Smooth muscle cell (in vitro differentiated cells): ENCODE results near the gene MYRIP. TPM values are rescaled to one million over a fixed set of nuclear protein-coding genes. Genes with fewer than 3 reads are reported as not detected.
A peak's percentile ranks its signal among the peaks of the same experiment; 100 is the strongest.

Experiments
- DNase-seq: peaks from one replicate; lab custom pipeline; 2025; ENCODE audit not compliant: unreplicated experiment; lab: John Stamatoyannopoulos, UW
- H2AFZ ChIP-seq: fragments of 200-600 bp; sonication (generic); 2 replicates; pipeline ENCODE4 v1.6.0; 2016; ENCODE audit warnings: antibody characterized with exemption, low read depth, mild to moderate bottlenecking
- H3F3A ChIP-seq: fragments of 200-600 bp; sonication (generic); 2 replicates; pipeline ENCODE4 v1.6.0; 2017; ENCODE audit warnings: antibody characterized with exemption, low read depth
- H3K27ac ChIP-seq: fragments of 200-600 bp; sonication (generic); 2 replicates; pipeline ENCODE4 v1.5.1; 2016; ENCODE audit warnings: low read depth, mild to moderate bottlenecking
- H3K27me3 ChIP-seq: fragments of 200-600 bp; sonication (generic); 2 replicates; pipeline ENCODE4 v1.6.1; 2016; ENCODE audit warnings: low read depth, mild to moderate bottlenecking
- H3K36me3 ChIP-seq: fragments of 200-600 bp; sonication (generic); 2 replicates; pipeline ENCODE4 v1.5.1; 2016; ENCODE audit warnings: low read depth
- H3K4me1 ChIP-seq: fragments of 200-600 bp; sonication (generic); 2 replicates; pipeline ENCODE4 v1.5.1; 2016; ENCODE audit warnings: low read depth
- H3K4me2 ChIP-seq: fragments of 200-600 bp; sonication (generic); 2 replicates; pipeline ENCODE4 v1.6.0; 2016; ENCODE audit warnings: mild to moderate bottlenecking
- H3K4me3 ChIP-seq: fragments of 200-600 bp; sonication (generic); 2 replicates; pipeline ENCODE4 v1.5.1; 2016; ENCODE audit warnings: mild to moderate bottlenecking
- H3K79me2 ChIP-seq: fragments of 200-600 bp; sonication (generic); 2 replicates; pipeline ENCODE4 v1.6.0; 2016; ENCODE audit warnings: low read depth, mild to moderate bottlenecking
- H3K9ac ChIP-seq: fragments of 200-600 bp; sonication (generic); 2 replicates; pipeline ENCODE4 v1.6.0; 2016; ENCODE audit warnings: low read depth
- H3K9me3 ChIP-seq: fragments of 200-600 bp; sonication (generic); replicated peaks from 2 replicates; pipeline ENCODE4 v1.5.1; 2016; ENCODE audit warnings: low read depth
- H4K20me1 ChIP-seq: fragments of 200-600 bp; sonication (generic); 2 replicates; pipeline ENCODE4 v1.6.0; 2016; ENCODE audit warnings: low read depth
- CTCF ChIP-seq: fragments of 200-600 bp; sonication (generic); IDR thresholded peaks from 2 replicates; pipeline ENCODE4 v1.5.1; 2017; ENCODE audit warnings: borderline replicate concordance, mild to moderate bottlenecking, antibody characterized with exemption; ENCODE audit not compliant: insufficient read depth, poor library complexity, severe bottlenecking
- WGBS: methylation state at CpG from one replicate; pipeline ENCODE4 v1.1.7; 2016; ENCODE audit warnings: low lambda C conversion rate; 5-methylcytosine and 5-hydroxymethylcytosine counted together
- polyA plus RNA-seq: library from polyadenylated mRNA; unstranded; fragments of >200 nt; fragmentation: Nextera tagmentation; extraction: Ambion mirVana; gene quantifications from 2 replicates; pipeline ENCODE4 v1.2.1, GENCODE V29; 2016
- total RNA-seq: library from RNA; depleted of rRNA; stranded (reverse); fragments of >200 nt; gene quantifications from 2 replicates; pipeline ENCODE4 v1.2.3, GENCODE V29; 2014

The MYRIP gene
- total and polyA plus RNA-seq, 2 experiments from 2014 or later, result not detected

GRCh38 chr3:39809995-39810595 is 686 bp downstream of the MYRIP start:
- Histone ChIP-seq H3K9me3 (no peaks in the 10 kb centered on the region), H3F3A (no peaks in the 10 kb centered on the region), H3K4me3 (peak overlapping the region; percentile 47), H3K9ac (no peak overlapping the region), H3K36me3 (no peaks in the 10 kb centered on the region), H3K79me2 (no peaks in the 10 kb centered on the region), H2AFZ (no peak overlapping the region), H3K27me3 (peaks cover 98% of the 10 kb centered on the region), H3K27ac (no peak overlapping the region), H4K20me1 (no peaks in the 10 kb centered on the region), H3K4me2 (peak overlapping the region; percentile 88), H3K4me1 (peaks cover 9% of the 10 kb centered on the region)
- WGBS, result 3% methylated on average over 48 of the region's 48 CpGs
- no peak for DNase-seq
- TF ChIP-seq CTCF, result no peak

DNA sequence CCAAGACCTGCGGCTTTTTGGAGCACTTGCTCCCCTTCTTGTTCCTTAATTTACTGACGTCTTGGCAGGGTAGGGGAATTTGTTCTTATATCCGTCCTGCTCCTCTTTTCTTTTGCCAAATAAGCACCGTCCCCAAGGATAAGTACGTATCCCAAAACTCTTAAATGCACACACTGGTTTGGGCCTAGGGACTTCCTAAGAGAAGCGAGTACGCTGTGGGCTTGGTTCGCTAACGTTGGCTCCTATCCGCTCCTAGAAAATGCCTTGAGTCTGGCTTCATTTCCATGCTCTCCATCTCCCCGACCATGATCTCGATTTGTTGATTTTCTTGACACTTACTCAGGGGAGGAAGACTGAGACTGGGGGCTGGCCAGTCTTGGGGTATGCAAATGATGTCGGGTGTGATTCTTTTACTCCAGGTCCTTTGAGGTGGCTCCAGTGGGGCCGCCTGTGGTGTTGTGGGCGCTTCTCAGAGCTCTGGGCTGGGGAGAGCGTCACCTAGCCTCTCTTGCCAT is 1.3 kb downstream of the MYRIP start:
- Histone ChIP-seq H3K79me2 (no peaks in the 10 kb centered on the region), H3K4me1 (peaks cover 9% of the 10 kb centered on the region), H3K36me3 (no peaks in the 10 kb centered on the region), H4K20me1 (no peaks in the 10 kb centered on the region), H3K4me2 (no peak overlapping the region), H3K9me3 (no peaks in the 10 kb centered on the region), H3K27me3 (peaks cover 95% of the 10 kb centered on the region), H3K4me3 (no peak overlapping the region), H3K27ac (no peak overlapping the region), H3K9ac (no peak overlapping the region), H3F3A (no peaks in the 10 kb centered on the region), H2AFZ (no peak overlapping the region)
- no peak for DNase-seq
- WGBS, result 11% methylated on average over 16 of the region's 16 CpGs
- TF ChIP-seq CTCF, result no peak

- Histone ChIP-seq H2AFZ (no peak overlapping the region), H3K9ac (no peak overlapping the region), H4K20me1 (no peaks in the 10 kb centered on the region), H3K27me3 (peaks cover 86% of the 10 kb centered on the region), H3K27ac (no peak overlapping the region), H3K4me2 (no peak overlapping the region), H3K9me3 (no peaks in the 10 kb centered on the region), H3K36me3 (no peaks in the 10 kb centered on the region), H3F3A (no peaks in the 10 kb centered on the region), H3K79me2 (no peaks in the 10 kb centered on the region), H3K4me3 (no peak overlapping the region), H3K4me1 (peaks cover 9% of the 10 kb centered on the region)
- no peak for TF ChIP-seq CTCF
- WGBS, result 92% methylated on average over 9 of the region's 9 CpGs
- no peak for DNase-seq
These were observed 2.2 kb downstream of the MYRIP start for GRCh38 chr3:39811561-39811960.

DNA sequence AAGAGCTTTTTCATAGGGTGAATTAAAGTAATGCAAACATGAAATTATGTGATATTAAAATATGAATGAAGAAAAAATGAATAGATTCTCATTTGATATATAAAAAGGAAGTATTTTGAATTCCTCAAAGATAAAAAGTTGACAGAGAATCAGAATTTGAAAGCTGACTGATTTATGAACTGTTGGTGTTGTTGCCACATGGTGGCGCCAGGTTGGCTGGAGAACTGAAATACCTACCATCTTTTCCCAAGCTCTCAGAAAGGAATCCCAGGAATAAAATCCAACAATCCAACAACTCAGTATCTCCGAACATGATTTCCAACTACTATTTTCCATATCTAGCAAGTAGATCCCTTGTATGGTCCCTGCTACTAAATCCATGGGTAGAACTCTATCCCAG is 3.1 kb downstream of the MYRIP start:
- peak; percentile 27 for TF ChIP-seq CTCF
- Histone ChIP-seq H3K79me2 (no peaks in the 10 kb centered on the region), H4K20me1 (no peaks in the 10 kb centered on the region), H3F3A (no peaks in the 10 kb centered on the region), H2AFZ (no peak overlapping the region), H3K4me1 (peaks cover 9% of the 10 kb centered on the region), H3K27ac (no peak overlapping the region), H3K9ac (no peak overlapping the region), H3K4me2 (no peak overlapping the region), H3K9me3 (no peaks in the 10 kb centered on the region), H3K27me3 (peaks cover 81% of the 10 kb centered on the region), H3K4me3 (no peak overlapping the region), H3K36me3 (no peaks in the 10 kb centered on the region)
- no peak for DNase-seq
- WGBS, result 34% methylated on average over 2 of the region's 2 CpGs
